Esophagus muscularis mucosa (tissue), 4 donors: ENCODE data around the gene RNU5B-1. TPM values are rescaled to one million over a fixed set of nuclear protein-coding genes. Genes with fewer than 3 reads are reported as not detected.
A peak's percentile ranks its signal among the peaks of the same experiment; 100 is the strongest.

ENCODE experiments used
- DNase-seq: peaks from one replicate; pipeline ENCODE4 v3.0.0-alpha.2; 2017; ENCODE audit errors: extremely low spot score
- H3K27ac ChIP-seq, 4 donors: fragments of 200-600 bp; sonication (generic); replicated peaks in 1 of 4; 1 replicate in 3 of 4; 2 replicates in 1 of 4; pipeline ENCODE4 v1.5.1; 2016 to 2019; ENCODE audit warnings: mild to moderate bottlenecking in 1 of 4
- H3K27me3 ChIP-seq, 4 donors: fragments of 200-600 bp; sonication (generic); one replicate each; pipeline versions ENCODE4 v1.5.1 to v1.6.0; 2016 to 2019
- H3K36me3 ChIP-seq, 4 donors: fragments of 200-600 bp; sonication (generic); one replicate each; pipeline ENCODE4 v1.5.1; 2016 to 2019
- H3K4me1 ChIP-seq, 4 donors: fragments of 200-600 bp; sonication (generic); one replicate each; pipeline ENCODE4 v1.5.1; 2016 to 2019
- H3K4me3 ChIP-seq, 4 donors: fragments of 200-600 bp; sonication (generic); 1 replicate in 2 of 4; 2 replicates in 2 of 4; pipeline ENCODE4 v1.5.1; 2016 to 2019; ENCODE audit warnings: mild to moderate bottlenecking in 4 of 4, moderate library complexity in 1 of 4
- H3K9me3 ChIP-seq, 4 donors: fragments of 200-600 bp; sonication (generic); 1 replicate in 3 of 4; 2 replicates in 1 of 4; pipeline ENCODE4 v1.5.1; 2016 to 2019
- CTCF ChIP-seq, 3 experiments: fragments of 200-600 bp in 2 of 3; fragments of 450-650 bp in 1 of 3; sonication (generic) in 2 of 3; IDR thresholded peaks; one replicate each; pipeline ENCODE4 v1.5.1; 2017 to 2019; ENCODE audit warnings: antibody characterized with exemption in 3 of 3, mild to moderate bottlenecking in 2 of 3, moderate library complexity in 1 of 3
- EP300 ChIP-seq: sonication (generic); formaldehyde crosslinking; IDR thresholded peaks from one replicate; pipeline ENCODE4 v1.6.1; 2017; ENCODE audit warnings: antibody characterized with exemption
- POLR2A ChIP-seq: fragments of 450-650 bp; IDR thresholded peaks from one replicate; pipeline ENCODE4 v1.6.1; 2017; ENCODE audit warnings: antibody characterized with exemption, moderate library complexity, mild to moderate bottlenecking, low read depth
- POLR2AphosphoS5 ChIP-seq, 2 donors: sonication (generic); formaldehyde crosslinking; IDR thresholded peaks; one replicate each; pipeline ENCODE4 v1.6.1; 2017; ENCODE audit warnings: antibody characterized with exemption in 2 of 2
- WGBS: methylation state at CpG from one replicate; pipeline ENCODE4 v1.1.5; 2018; 5-methylcytosine and 5-hydroxymethylcytosine counted together
- intact Hi-C: fragments of 100-400 bp; cut with DNase I; formaldehyde crosslinking; loops from one replicate; pipeline ENCODE4 v1.15.1; 2023
- total RNA-seq, 4 donors: library from RNA; depleted of rRNA; stranded (reverse); fragments of >200 nt; gene quantifications; one replicate each; pipeline versions ENCODE4 v1.1.0 to v1.2.1, GENCODE V29; 2016

The RNU5B-1 gene
- total RNA-seq, 4 donors from 2014 or later = not detected

GRCh38 chr15:65286704-65287519, 17.6 kb upstream of the RNU5B-1 start, which contains the start of gene PARP16:
Gene PARP16, minus strand, starts transcription at chr15:65286883. Its CDS starts 457 bp downstream, at chr15:65286426.
- Histone ChIP-seq H3K4me1 (peaks cover 16 to 39% (median 34%) of the 10 kb centered on the region in 4 donors), H3K4me3 (peak within 1 kb of the TSS; percentile 64 to 90 (median 66)), H3K36me3 (no peaks in the 10 kb centered on the region), H3K27ac (peak within 1 kb of the TSS; percentile 82 to 92 (median 88)), H3K9me3 (no peaks in the 10 kb centered on the region), H3K27me3 (no peaks in the 10 kb centered on the region)
- TF ChIP-seq CTCF (IDR thresholded peaks at IDR 0.05) (peak; percentile 67 to 73 (median 73)), EP300 (no peak), POLR2A (peak; percentile 88), POLR2AphosphoS5 (IDR thresholded peaks at IDR 0.05) (peak; percentile 72 to 91)
- intact Hi-C loops = no loop called here
- DNase-seq = peak; percentile 97
- WGBS = 6% methylated on average over 20 of the region's 62 CpGs

GRCh38 chr15:65287520-65287855, 17.0 kb upstream of the RNU5B-1 start:
- 89% methylated on average over 3 of the region's 3 CpGs for WGBS
- no peak for DNase-seq
- Histone ChIP-seq H3K4me1 (peaks cover 16 to 38% (median 34%) of the 10 kb centered on the region in 4 donors), H3K36me3 (no peaks in the 10 kb centered on the region), H3K27ac (peak overlapping the region; percentile 82 to 92 (median 88)), H3K27me3 (no peaks in the 10 kb centered on the region), H3K4me3 (peak overlapping the region in 2 of 4 donors; percentile 64 to 66), H3K9me3 (no peaks in the 10 kb centered on the region)
- intact Hi-C loops = no loop called here
- TF ChIP-seq POLR2A (no peak), POLR2AphosphoS5 (IDR thresholded peaks at IDR 0.05) (no peak), CTCF (IDR thresholded peaks at IDR 0.05) (no peak), EP300 (no peak)

- Histone ChIP-seq H3K27ac (no peak overlapping the region), H3K4me3 (no peak overlapping the region), H3K27me3 (no peaks in the 10 kb centered on the region), H3K4me1 (peaks cover 16 to 23% (median 22%) of the 10 kb centered on the region in 4 donors), H3K36me3 (no peaks in the 10 kb centered on the region), H3K9me3 (no peaks in the 10 kb centered on the region)
- DNase-seq = no peak
- intact Hi-C loops = no loop called here
- WGBS = 85% methylated on average over 7 of the region's 7 CpGs
- TF ChIP-seq EP300 (no peak), CTCF (IDR thresholded peaks at IDR 0.05) (no peak), POLR2A (no peak), POLR2AphosphoS5 (IDR thresholded peaks at IDR 0.05) (no peak)
Measured at GRCh38 chr15:65289261-65289854, 15.1 kb upstream of the RNU5B-1 start.

GRCh38 chr15:65290228-65290627, 14.2 kb upstream of the RNU5B-1 start:
- DNase-seq = no peak
- intact Hi-C loops = no loop called here
- WGBS = 83% methylated on average over 7 of the region's 7 CpGs

More at GRCh38 chr15:65290228-65290627, 14.2 kb upstream of the RNU5B-1 start:
- Histone ChIP-seq H3K4me3 (no peak overlapping the region), H3K4me1 (peaks cover 13 to 17% (median 15%) of the 10 kb centered on the region in 4 donors), H3K27ac (no peak overlapping the region), H3K9me3 (no peaks in the 10 kb centered on the region), H3K36me3 (no peaks in the 10 kb centered on the region), H3K27me3 (no peaks in the 10 kb centered on the region)
- TF ChIP-seq CTCF (IDR thresholded peaks at IDR 0.05) (no peak), POLR2A (no peak), POLR2AphosphoS5 (IDR thresholded peaks at IDR 0.05) (no peak), EP300 (no peak)
